ENCODE measurements around the gene TNFRSF25. TPM values are rescaled to one million over a fixed set of nuclear protein-coding genes. Genes with fewer than 3 reads are reported as not detected.

TNFRSF25 gene
- polyA plus RNA-seq, 1 experiment = 3.3 TPM

DNA sequence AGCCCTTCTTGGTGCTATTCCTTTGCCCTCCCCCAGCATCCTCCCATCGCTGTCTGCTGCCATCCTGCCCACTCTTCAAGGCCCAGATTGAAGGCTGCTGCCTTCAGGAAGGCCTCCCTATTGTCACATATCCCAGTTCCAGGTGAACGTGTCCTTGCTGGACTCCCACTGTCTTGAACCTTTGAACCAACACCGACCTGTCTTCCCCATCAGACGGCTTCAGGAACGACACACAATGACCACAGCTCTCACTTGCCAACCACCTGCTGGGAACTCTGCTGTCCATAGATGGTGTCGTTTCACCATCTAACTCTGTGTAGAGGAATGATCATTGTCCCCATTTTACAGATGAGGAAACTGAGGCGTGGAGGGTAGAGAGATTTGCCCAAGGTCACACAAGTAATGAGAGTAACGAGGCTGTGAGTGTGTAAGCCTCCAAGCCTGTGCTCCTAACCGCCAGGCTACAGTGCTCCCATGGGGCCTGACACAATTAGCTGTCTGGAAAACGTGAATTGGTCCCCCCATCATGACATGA, 35.4 kb upstream of the TNFRSF25 start:
- ChIA-PET CTCF (interaction anchor here (1.1 to 2.3 kb wide), 3 partner anchors 11 to 21 kb away, joined by 3 to 13 read pairs (median 3); partner anchors contain the start of gene PLEKHG5), POLR2A (no interaction called here)
- H3K36me3 ChIP-seq (ENCODE audit: control insufficient read depth, insufficient read depth, low read length) = no peaks in the 10 kb centered on the region
- no peak overlapping the region for H3K4me3 ChIP-seq (ENCODE audit: low read depth, low read length)
- no peaks in the 10 kb centered on the region for H3K27me3 ChIP-seq (ENCODE audit: control insufficient read depth, insufficient read depth, low read length)
- TF ChIP-seq, protein P1, sequence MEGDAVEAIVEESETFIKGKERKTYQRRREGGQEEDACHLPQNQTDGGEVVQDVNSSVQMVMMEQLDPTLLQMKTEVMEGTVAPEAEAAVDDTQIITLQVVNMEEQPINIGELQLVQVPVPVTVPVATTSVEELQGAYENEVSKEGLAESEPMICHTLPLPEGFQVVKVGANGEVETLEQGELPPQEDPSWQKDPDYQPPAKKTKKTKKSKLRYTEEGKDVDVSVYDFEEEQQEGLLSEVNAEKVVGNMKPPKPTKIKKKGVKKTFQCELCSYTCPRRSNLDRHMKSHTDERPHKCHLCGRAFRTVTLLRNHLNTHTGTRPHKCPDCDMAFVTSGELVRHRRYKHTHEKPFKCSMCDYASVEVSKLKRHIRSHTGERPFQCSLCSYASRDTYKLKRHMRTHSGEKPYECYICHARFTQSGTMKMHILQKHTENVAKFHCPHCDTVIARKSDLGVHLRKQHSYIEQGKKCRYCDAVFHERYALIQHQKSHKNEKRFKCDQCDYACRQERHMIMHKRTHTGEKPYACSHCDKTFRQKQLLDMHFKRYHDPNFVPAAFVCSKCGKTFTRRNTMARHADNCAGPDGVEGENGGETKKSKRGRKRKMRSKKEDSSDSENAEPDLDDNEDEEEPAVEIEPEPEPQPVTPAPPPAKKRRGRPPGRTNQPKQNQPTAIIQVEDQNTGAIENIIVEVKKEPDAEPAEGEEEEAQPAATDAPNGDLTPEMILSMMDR (IDR thresholded peaks at IDR 0.05; ENCODE audit: insufficient read depth, low read depth, low read length) = no peak
- no peak for DNase-seq (ENCODE audit: low read depth)

DNA sequence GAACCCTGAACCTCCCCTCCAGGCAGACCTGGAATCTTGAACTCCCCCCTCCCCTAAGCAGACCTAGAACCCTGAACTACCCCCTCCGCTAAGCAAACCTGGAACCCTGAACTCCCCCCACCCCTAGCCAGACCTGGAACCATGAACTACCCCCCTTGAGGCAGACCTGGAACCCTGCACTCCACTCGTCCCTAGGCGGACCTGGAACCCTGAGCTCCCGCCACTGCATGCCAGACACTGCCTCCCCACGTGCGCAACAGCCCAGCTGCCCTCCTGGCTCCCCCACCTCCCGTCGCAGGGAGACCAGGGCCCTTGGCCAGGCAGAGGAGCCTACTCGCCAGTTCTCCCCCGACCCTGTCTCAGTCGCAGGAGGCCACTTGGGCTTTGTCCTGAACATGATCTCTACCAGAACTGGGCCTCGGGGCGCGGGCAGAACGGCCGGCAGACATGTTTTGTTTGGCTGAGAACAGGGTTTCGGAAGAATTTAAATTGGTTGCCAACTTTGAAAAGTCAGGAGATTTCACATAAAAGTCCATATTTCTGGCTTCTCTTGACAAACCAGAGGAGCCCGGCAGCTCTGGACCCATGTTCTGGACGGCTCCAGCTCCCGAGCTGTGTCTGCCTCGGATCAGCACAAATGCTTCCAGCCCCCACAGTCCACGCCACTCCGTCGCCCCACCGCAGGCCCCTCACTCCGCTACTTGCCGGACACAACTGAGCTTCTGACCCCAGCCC, 34.7 kb upstream of the TNFRSF25 start:
- DNase-seq (ENCODE audit: low read depth) = no peak
- TF ChIP-seq, protein P1 (IDR thresholded peaks at IDR 0.05; ENCODE audit: insufficient read depth, low read depth, low read length) = no peak
- H3K27me3 ChIP-seq (ENCODE audit: control insufficient read depth, insufficient read depth, low read length) = no peaks in the 10 kb centered on the region
- POLR2A ChIA-PET = no interaction called here
- no peak overlapping the region for H3K4me3 ChIP-seq (ENCODE audit: low read depth, low read length)
- H3K36me3 ChIP-seq (ENCODE audit: control insufficient read depth, insufficient read depth, low read length) = no peaks in the 10 kb centered on the region
- CTCF ChIA-PET = interaction anchor here (0.5 to 2.3 kb wide), 3 partner anchors 10 to 218 kb away, joined by 3 to 13 read pairs (median 3); partner anchors contain the start of gene PLEKHG5

DNA sequence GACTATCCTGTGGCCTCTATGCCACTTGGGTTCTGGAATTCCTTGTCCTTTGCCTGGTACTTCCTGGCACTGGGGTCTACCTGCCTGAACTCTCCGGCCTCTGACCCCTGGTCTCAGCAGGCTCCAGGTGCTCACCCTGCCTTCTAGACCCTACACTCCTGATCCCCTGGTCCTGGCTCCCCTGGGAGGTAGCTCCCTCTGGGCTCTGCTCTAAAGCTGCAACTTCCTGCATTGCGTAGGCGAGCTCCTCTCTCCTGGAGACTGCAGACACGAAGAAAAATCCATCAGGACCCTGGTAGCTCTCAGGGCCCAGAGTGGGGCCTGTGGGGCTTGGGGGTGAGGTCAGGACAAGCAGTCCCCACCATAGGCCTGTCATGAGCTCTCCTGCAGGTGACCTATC, 33.3 kb upstream of the TNFRSF25 start:
- Histone ChIP-seq H3K27me3 (ENCODE audit: control insufficient read depth, insufficient read depth, low read length) (no peaks in the 10 kb centered on the region), H3K4me3 (ENCODE audit: low read depth, low read length) (no peak overlapping the region), H3K36me3 (ENCODE audit: control insufficient read depth, insufficient read depth, low read length) (no peaks in the 10 kb centered on the region)
- POLR2A ChIA-PET = no interaction called here
- no peak for DNase-seq (ENCODE audit: low read depth)
- CTCF ChIA-PET = interaction anchor here (0.9 to 2.3 kb wide), 7 partner anchors 9 to 30 kb away, joined by 3 to 13 read pairs (median 3); partner anchors contain the start of gene PLEKHG5
- TF ChIP-seq, protein P1 (IDR thresholded peaks at IDR 0.05; ENCODE audit: insufficient read depth, low read depth, low read length) = no peak

DNA sequence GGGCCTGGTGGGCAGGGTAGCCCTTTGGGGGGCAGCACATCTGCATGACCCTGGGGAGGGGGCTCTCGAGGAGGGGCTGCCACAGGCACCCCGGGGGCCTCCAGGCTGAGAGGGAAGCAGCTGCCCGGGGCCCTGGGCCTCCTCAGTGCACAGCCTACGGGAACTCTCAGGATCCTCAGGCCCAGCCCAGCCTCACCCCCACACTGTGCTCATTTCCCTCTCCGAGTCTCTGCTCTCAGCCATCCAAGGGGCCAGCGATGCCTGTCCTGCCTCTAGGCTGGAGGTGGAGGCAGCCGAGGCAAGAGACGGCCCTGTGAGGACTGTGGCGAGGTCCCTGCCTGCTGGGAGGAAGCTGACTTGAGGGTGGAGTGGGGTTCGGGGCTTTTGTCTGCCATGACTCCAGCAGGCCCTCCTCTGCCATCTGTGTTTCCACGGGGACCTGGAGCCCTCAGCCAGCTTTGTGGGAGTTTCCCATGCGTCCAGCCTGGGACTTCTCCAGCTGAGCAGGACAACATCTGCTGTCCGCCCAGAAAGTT, 32.7 kb upstream of the TNFRSF25 start:
- Histone ChIP-seq H3K27me3 (ENCODE audit: control insufficient read depth, insufficient read depth, low read length) (no peaks in the 10 kb centered on the region), H3K36me3 (ENCODE audit: control insufficient read depth, insufficient read depth, low read length) (no peaks in the 10 kb centered on the region), H3K4me3 (ENCODE audit: low read depth, low read length) (no peak overlapping the region)
- DNase-seq (ENCODE audit: low read depth) = no peak
- ChIA-PET CTCF (interaction anchor here (0.8 to 1.6 kb wide), 8 partner anchors 8 to 39 kb away, joined by 3 to 4 read pairs (median 3); no protein-coding TSS in a partner anchor), POLR2A (no interaction called here)
- TF ChIP-seq, protein P1 (IDR thresholded peaks at IDR 0.05; ENCODE audit: insufficient read depth, low read depth, low read length) = no peak

DNA sequence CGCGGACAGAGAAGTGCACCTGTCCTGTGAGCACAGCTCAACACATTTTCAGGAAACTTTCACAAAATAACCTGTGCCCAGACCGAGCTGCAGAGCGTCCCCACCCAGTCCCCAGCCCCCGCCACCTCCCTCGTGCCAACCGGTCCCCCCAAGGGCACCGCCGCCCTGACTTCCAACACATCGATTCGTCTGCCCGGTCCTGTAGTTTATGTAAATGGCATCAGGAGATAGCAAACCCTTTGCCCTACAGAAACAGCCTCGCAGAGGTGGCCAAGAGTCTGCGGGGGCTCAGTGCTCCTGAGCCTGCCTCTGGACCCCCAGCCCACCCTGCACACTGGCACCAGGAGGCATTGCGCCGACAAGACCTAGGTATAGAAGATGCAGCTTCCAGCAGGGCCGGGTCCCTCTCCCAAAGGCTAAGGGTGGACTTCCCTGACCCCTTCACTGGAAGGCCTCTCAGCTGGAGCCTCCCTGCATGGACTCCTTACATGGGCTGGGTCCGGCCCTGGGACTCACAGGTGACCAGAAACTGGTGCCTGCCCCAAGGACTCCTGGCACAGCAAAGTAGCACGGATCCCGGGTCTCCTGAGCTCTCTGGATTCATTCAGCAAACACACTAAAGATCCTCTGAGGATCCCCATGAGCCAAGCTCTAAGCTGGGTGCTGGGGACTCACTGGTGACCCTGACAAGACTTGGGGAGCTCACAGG, 32.0 kb upstream of the TNFRSF25 start:
- no peaks in the 10 kb centered on the region for H3K27me3 ChIP-seq (ENCODE audit: control insufficient read depth, insufficient read depth, low read length)
- ChIA-PET CTCF (interaction anchor here (0.8 to 1.6 kb wide), 5 partner anchors 8 to 39 kb away, joined by 3 to 4 read pairs (median 3); no protein-coding TSS in a partner anchor), POLR2A (no interaction called here)
- DNase-seq (ENCODE audit: low read depth) = no peak
- TF ChIP-seq, protein P1 (IDR thresholded peaks at IDR 0.05; ENCODE audit: insufficient read depth, low read depth, low read length) = no peak
- H3K4me3 ChIP-seq (ENCODE audit: low read depth, low read length) = peak overlapping the region; percentile 53
- H3K36me3 ChIP-seq (ENCODE audit: control insufficient read depth, insufficient read depth, low read length) = no peaks in the 10 kb centered on the region
